ENCODE data around the gene PEX7.
A peak's percentile ranks its signal among the peaks of the same experiment; 100 is the strongest.
"Not testable (repeated sequence)": the region's sequence is repeated elsewhere in the genome, so short reads cannot be mapped to it uniquely, and the experiment has no call there.

Gene PEX7

DNA sequence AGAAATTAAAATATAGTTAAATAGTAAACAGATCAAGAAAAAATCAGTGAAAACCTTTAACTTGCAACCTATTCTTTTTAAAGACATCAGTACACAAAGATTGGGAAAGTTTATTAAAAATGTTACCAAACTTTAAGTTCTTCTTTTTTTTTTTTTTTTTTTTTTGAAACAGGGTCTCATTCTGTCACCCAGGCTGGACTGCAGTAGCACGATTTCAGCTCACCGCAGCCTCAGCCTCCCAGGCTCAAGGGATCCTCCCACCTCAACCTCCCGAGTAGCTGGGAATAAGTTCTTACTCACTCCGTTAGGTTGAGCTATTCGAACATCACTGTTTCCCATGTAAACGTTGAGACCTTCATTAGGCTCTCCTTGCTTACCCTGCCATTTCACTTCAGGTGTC, 35.7 kb upstream of the PEX7 start:
- H3K4me3 ChIP-seq = peak overlapping the region in 3 of 10 experiments; percentile 1 to 90 (median 89); a peak in 4 of 20 replicates
- peaks cover 0 to 45% (median 0%) of the 10 kb centered on the region in 11 experiments; a peak in 4 of 22 replicates for H4K20me1 ChIP-seq
- peak overlapping the region in 7 of 11 experiments; percentile 25 to 86 (median 76); a peak in 9 of 22 replicates for H3K27ac ChIP-seq
- peak overlapping the region in 10 of 11 experiments; percentile 81 to 97 (median 90); a peak in 20 of 22 replicates for H3K4me2 ChIP-seq
- H3K9me3 ChIP-seq (replicated peaks in 1 of 11) = peaks cover 0 to 28% (median 6%) of the 10 kb centered on the region in 11 experiments; a peak in 9 of 22 replicates
- peaks cover 65 to 94% (median 76%) of the 10 kb centered on the region in 10 experiments for H3K4me1 ChIP-seq
- H3K36me3 ChIP-seq = peaks cover 0 to 42% (median 14%) of the 10 kb centered on the region in 11 experiments; a peak in 16 of 22 replicates
- H3K27me3 ChIP-seq = no peaks in the 10 kb centered on the region
- peak overlapping the region in 2 of 11 experiments; percentile 7 to 83; a peak in 3 of 22 replicates for H3K9ac ChIP-seq
- no peak for TF ChIP-seq Cebpa-rat (IDR thresholded peaks at IDR 0.05)

DNA sequence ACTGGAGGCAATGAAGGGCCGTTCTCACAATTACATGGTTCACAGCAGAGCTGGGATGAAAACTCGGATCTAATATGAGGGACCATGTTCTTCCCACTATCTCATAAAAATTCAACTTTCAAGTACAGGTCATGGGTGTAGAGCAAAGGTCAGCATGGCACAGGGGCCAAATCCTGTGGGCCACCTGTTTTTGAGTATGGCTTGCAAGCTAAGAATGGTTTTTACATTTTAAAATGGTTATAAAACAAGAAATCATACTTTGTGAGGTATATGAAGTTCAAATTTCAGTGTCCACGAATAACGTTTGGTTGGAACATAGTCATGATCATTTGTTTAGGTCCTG, 34.7 kb upstream of the PEX7 start:
- H4K20me1 ChIP-seq = peaks cover 0 to 45% (median 0%) of the 10 kb centered on the region in 11 experiments; a peak in 4 of 22 replicates
- 0 out of 22 replicates have a peak overlapping the region, but pooled peaks of 1 of the 11 experiments have one; percentile 51 for H3K9ac ChIP-seq
- H3K4me1 ChIP-seq = peaks cover 55 to 84% (median 66%) of the 10 kb centered on the region in 10 experiments
- no peak for TF ChIP-seq Cebpa-rat (IDR thresholded peaks at IDR 0.05)
- peak overlapping the region in 10 of 11 experiments; percentile 6 to 97 (median 84); a peak in 18 of 22 replicates for H3K4me2 ChIP-seq
- peaks cover 0 to 28% (median 6%) of the 10 kb centered on the region in 11 experiments; a peak in 9 of 22 replicates for H3K9me3 ChIP-seq (replicated peaks in 1 of 11)
- H3K27me3 ChIP-seq = no peaks in the 10 kb centered on the region
- H3K36me3 ChIP-seq = peaks cover 0 to 39% (median 14%) of the 10 kb centered on the region in 11 experiments; a peak in 16 of 22 replicates
- peak overlapping the region in 3 of 10 experiments; percentile 1 to 90 (median 89); a peak in 5 of 20 replicates for H3K4me3 ChIP-seq
- peak overlapping the region in 8 of 11 experiments; percentile 15 to 86 (median 33); a peak in 11 of 22 replicates for H3K27ac ChIP-seq

DNA sequence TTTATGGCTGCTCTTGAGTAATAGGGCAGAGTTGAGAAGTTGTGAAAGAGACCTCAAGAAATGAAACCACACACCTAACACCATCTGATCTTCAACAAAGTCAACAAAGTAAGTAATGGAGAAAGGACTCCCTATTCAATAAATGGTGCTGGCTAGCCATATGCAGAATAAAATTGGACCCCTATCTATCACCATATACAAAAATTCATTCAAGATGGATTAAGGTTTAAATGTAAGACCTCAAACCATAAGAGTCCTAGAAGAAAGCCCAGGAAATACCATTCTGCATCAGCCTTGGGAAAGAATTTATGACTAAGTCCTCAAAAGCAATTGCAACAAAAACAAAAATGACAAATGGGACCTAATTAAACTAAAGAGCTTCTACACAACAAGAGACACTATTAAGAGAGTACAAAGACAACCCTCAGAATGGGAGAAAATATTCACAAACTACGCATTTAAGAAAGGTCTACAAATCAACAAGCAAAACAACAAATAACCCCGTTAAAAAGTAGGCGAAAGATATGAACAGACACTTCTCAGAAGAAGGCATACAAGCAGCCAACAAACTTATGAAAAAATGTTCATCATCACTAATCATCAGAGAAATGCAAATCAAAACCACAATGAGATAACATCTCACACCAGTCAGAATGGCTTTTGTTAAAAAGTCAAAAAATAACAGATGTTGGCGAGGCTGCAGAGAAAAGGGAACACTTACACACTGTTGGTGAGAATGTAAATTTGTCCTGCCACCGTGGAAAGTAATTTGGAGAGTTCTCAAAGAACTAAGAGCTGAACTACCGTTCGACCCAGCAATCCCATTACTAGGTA, 34.1 kb upstream of the PEX7 start:
- Histone ChIP-seq H3K9ac (0 out of 22 replicates have a peak overlapping the region, but pooled peaks of 1 of the 11 experiments have one; percentile 3), H3K9me3 (replicated peaks in 1 of 11) (peaks cover 0 to 28% (median 6%) of the 10 kb centered on the region in 11 experiments; a peak in 9 of 22 replicates), H3K27me3 (no peaks in the 10 kb centered on the region), H3K4me3 (peak overlapping the region in 5 of 10 experiments; percentile 5 to 99 (median 90); a peak in 7 of 20 replicates), H3K36me3 (peaks cover 0 to 39% (median 14%) of the 10 kb centered on the region in 11 experiments; a peak in 16 of 22 replicates), H3K27ac (peak overlapping the region in 3 of 11 experiments; percentile 15 to 90 (median 36); a peak in 5 of 22 replicates), H4K20me1 (peaks cover 0 to 45% (median 0%) of the 10 kb centered on the region in 11 experiments; a peak in 4 of 22 replicates), H3K4me1 (peaks cover 51 to 80% (median 62%) of the 10 kb centered on the region in 10 experiments), H3K4me2 (peak overlapping the region in 10 of 11 experiments; percentile 6 to 97 (median 90); a peak in 17 of 22 replicates)
- TF ChIP-seq Cebpa-rat (IDR thresholded peaks at IDR 0.05) = no peak

- Histone ChIP-seq H3K9me3 (replicated peaks in 1 of 11) (peaks cover 0 to 28% (median 6%) of the 10 kb centered on the region in 11 experiments; a peak in 9 of 22 replicates), H3K4me3 (peak overlapping the region in 6 of 10 experiments; percentile 17 to 99 (median 90); a peak in 11 of 20 replicates), H4K20me1 (peaks cover 0 to 45% (median 0%) of the 10 kb centered on the region in 11 experiments; a peak in 4 of 22 replicates), H3K36me3 (peaks cover 0 to 39% (median 14%) of the 10 kb centered on the region in 11 experiments; a peak in 16 of 22 replicates), H3K9ac (peak overlapping the region in 4 of 11 experiments; percentile 86 to 94 (median 90); a peak in 7 of 22 replicates), H3K27ac (peak overlapping the region in 3 of 11 experiments; percentile 90 to 91 (median 90); a peak in 1 of 22 replicates), H3K4me1 (peaks cover 46 to 75% (median 63%) of the 10 kb centered on the region in 10 experiments), H3K4me2 (peak overlapping the region; percentile 82 to 97 (median 92); a peak in 20 of 22 replicates)
- not testable (repeated sequence) for H3K27me3 ChIP-seq
Measured at GRCh38 chr6:136789440-136789839, 33.0 kb upstream of the PEX7 start.

DNA sequence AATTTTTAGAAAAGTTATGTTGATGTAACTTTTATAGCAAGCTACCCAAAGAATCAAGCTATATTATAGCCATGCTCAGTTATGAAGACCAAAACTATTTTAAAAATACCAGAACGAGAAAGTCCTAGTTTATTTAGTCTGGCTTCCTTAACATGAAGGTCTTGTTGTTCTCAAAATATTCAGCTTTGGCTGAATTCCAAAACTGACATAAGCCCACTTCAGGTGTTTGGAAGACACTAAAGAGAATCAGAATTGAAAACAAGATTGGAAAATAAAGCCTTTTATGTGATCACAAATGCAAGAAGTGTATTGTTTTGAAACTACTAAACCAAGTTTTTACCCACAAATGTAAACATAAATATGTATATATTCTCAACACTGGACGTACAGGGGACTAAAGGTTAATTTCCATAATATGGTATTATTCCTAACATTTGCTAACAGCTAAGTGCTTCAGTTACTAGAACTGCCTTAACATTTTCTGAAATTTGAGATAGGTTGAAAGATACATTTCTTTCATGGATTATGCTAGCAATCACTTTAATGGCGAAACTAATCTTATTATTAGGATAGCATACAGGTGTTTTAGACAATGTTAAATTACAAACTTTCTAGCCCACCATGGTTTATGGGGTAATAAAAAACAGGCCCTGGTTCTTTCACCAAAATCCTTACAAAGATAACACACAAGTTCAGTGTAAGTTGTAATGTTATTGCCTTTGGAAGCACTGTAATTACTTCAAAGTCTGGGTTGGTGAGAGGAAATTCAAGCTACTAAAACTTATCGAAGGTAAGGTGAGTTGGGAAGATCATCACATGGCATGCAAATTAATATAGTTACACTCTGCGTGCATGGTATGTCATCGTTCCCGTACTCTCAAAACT, 31.7 kb upstream of the PEX7 start:
- Histone ChIP-seq H3K4me3 (peak overlapping the region; percentile 77 to 99 (median 84)), H3K9ac (peak overlapping the region; percentile 76 to 94 (median 88)), H3K9me3 (replicated peaks in 1 of 11) (peaks cover 0 to 28% (median 6%) of the 10 kb centered on the region in 11 experiments; a peak in 9 of 22 replicates), H3K4me2 (peak overlapping the region; percentile 82 to 97 (median 92)), H3K27ac (peak overlapping the region; percentile 73 to 92 (median 90); a peak in 19 of 22 replicates), H3K36me3 (peaks cover 0 to 39% (median 14%) of the 10 kb centered on the region in 11 experiments; a peak in 16 of 22 replicates), H4K20me1 (peaks cover 0 to 39% (median 0%) of the 10 kb centered on the region in 11 experiments; a peak in 4 of 22 replicates), H3K27me3 (no peaks in the 10 kb centered on the region), H3K4me1 (peaks cover 34 to 63% (median 58%) of the 10 kb centered on the region in 10 experiments)
- TF ChIP-seq Cebpa-rat (IDR thresholded peaks at IDR 0.05) = no peak

- peak in 3 of 11 experiments; percentile 24 to 25 (median 24); a peak in 2 of 22 replicates for TF ChIP-seq Cebpa-rat (IDR thresholded peaks at IDR 0.05)
- Histone ChIP-seq H3K9ac (peak overlapping the region; percentile 76 to 94 (median 88)), H3K36me3 (peaks cover 0 to 30% (median 14%) of the 10 kb centered on the region in 11 experiments; a peak in 15 of 22 replicates)
Measured at GRCh38 chr6:136791296-136792094, 30.9 kb upstream of the PEX7 start.

GRCh38 chr6:136792095-136792409, 30.3 kb upstream of the PEX7 start:
- Histone ChIP-seq H3K27me3 (no peaks in the 10 kb centered on the region), H3K4me2 (peak overlapping the region; percentile 82 to 97 (median 92)), H3K36me3 (peaks cover 0 to 25% (median 11%) of the 10 kb centered on the region in 11 experiments; a peak in 15 of 22 replicates), H3K27ac (peak overlapping the region; percentile 73 to 92 (median 90)), H3K4me1 (peaks cover 24 to 52% (median 44%) of the 10 kb centered on the region in 10 experiments), H4K20me1 (peaks cover 0 to 29% (median 0%) of the 10 kb centered on the region in 11 experiments; a peak in 4 of 22 replicates), H3K9ac (peak overlapping the region; percentile 76 to 94 (median 88)), H3K9me3 (replicated peaks in 1 of 11) (peaks cover 0 to 23% (median 6%) of the 10 kb centered on the region in 11 experiments; a peak in 9 of 22 replicates), H3K4me3 (peak overlapping the region; percentile 77 to 99 (median 84))
- TF ChIP-seq Cebpa-rat (IDR thresholded peaks at IDR 0.05) = no peak

More at GRCh38 chr6:136791296-136792094, 30.9 kb upstream of the PEX7 start:
- Histone ChIP-seq H3K27ac (peak overlapping the region; percentile 73 to 92 (median 90)), H4K20me1 (peaks cover 0 to 32% (median 0%) of the 10 kb centered on the region in 11 experiments; a peak in 4 of 22 replicates), H3K9me3 (replicated peaks in 1 of 11) (peaks cover 0 to 28% (median 6%) of the 10 kb centered on the region in 11 experiments; a peak in 9 of 22 replicates), H3K27me3 (no peaks in the 10 kb centered on the region), H3K4me2 (peak overlapping the region; percentile 82 to 97 (median 92)), H3K4me3 (peak overlapping the region; percentile 77 to 99 (median 84)), H3K4me1 (peaks cover 26 to 58% (median 50%) of the 10 kb centered on the region in 10 experiments)
